Muscle of leg (tissue), 11 donors: ENCODE measurements around the gene KRAS. TPM values are rescaled to one million over a fixed set of nuclear protein-coding genes. Genes with fewer than 3 reads are reported as not detected.

Experiments used
- DNase-seq: peaks from one replicate; pipeline ENCODE4 v3.0.0; 2013
- H3K27ac ChIP-seq: one replicate; pipeline ENCODE4 v1.5.1; 2013; ENCODE audit warnings: mild to moderate bottlenecking, low read length, control low read depth
- H3K27me3 ChIP-seq: one replicate; pipeline ENCODE4 v1.6.1; 2013; ENCODE audit warnings: low read length; ENCODE audit not compliant: control insufficient read depth, insufficient read depth
- H3K36me3 ChIP-seq: one replicate; pipeline ENCODE4 v1.6.1; 2013; ENCODE audit warnings: low read length; ENCODE audit not compliant: control insufficient read depth, insufficient read depth
- H3K4me1 ChIP-seq: one replicate; pipeline ENCODE4 v1.6.1; 2013; ENCODE audit warnings: low read length; ENCODE audit not compliant: control insufficient read depth, insufficient read depth
- H3K4me3 ChIP-seq: one replicate; pipeline ENCODE4 v1.5.1; 2013; ENCODE audit warnings: low read length, control low read depth
- H3K9me3 ChIP-seq: replicated peaks from 2 replicates; pipeline ENCODE4 v1.6.1; 2013; ENCODE audit warnings: low read depth, low read length; ENCODE audit not compliant: control insufficient read depth
- WGBS: methylation state at CpG from one replicate; pipeline ENCODE4 v1.1.5; 2013; ENCODE audit warnings: missing lambda C conversion rate; ENCODE audit not compliant: insufficient coverage; 5-methylcytosine and 5-hydroxymethylcytosine counted together
- polyA plus RNA-seq, 8 donors: library from polyadenylated mRNA; unstranded; fragments of 120-200 nt; gene quantifications; one replicate each; pipeline versions ENCODE4 v1.2.1 to v1.2.3, GENCODE V29; 2013; ENCODE audit warnings: inconsistent platforms in 1 of 8, low replicate concordance in 1 of 8; ENCODE audit not compliant: insufficient read length in 8 of 8, insufficient read depth in 1 of 8
- total RNA-seq: library from RNA; stranded (reverse); fragments of 120-200 nt; gene quantifications from one replicate; pipeline ENCODE4 v1.2.4, GENCODE V29; 2013

KRAS gene
- total and polyA plus RNA-seq, 9 donors = 10.1 to 25.6 (median 17.9) TPM

- no peaks in the 10 kb centered on the region for H3K36me3 ChIP-seq
- no peak for DNase-seq
These were observed 29.4 kb upstream of the KRAS start for GRCh38 chr12:25280082-25280481.

GRCh38 chr12:25278269-25278668 is 27.5 kb upstream of the KRAS start:
- no peak for DNase-seq
- H3K27ac ChIP-seq = no peak overlapping the region
- WGBS = 100% methylated on average over 1 of the region's 6 CpGs
- no peaks in the 10 kb centered on the region for H3K27me3 ChIP-seq
- H3K4me1 ChIP-seq = no peaks in the 10 kb centered on the region
- H3K9me3 ChIP-seq = no peaks in the 10 kb centered on the region
- no peaks in the 10 kb centered on the region for H3K36me3 ChIP-seq
- H3K4me3 ChIP-seq = no peak overlapping the region

More at GRCh38 chr12:25280082-25280481, 29.4 kb upstream of the KRAS start:
- Histone ChIP-seq H3K4me1 (no peaks in the 10 kb centered on the region), H3K4me3 (no peak overlapping the region), H3K9me3 (no peaks in the 10 kb centered on the region), H3K27ac (no peak overlapping the region), H3K27me3 (no peaks in the 10 kb centered on the region)

GRCh38 chr12:25276199-25276937 is 25.6 kb upstream of the KRAS start:
- no peaks in the 10 kb centered on the region for H3K27me3 ChIP-seq
- no peaks in the 10 kb centered on the region for H3K4me1 ChIP-seq
- peak; percentile 18 for DNase-seq
- no peaks in the 10 kb centered on the region for H3K36me3 ChIP-seq
- no peak overlapping the region for H3K27ac ChIP-seq
- H3K4me3 ChIP-seq = no peak overlapping the region
- no peaks in the 10 kb centered on the region for H3K9me3 ChIP-seq
- WGBS = 100% methylated on average over 1 of the region's 4 CpGs

- WGBS = 83% methylated on average over 2 of the region's 4 CpGs
- Histone ChIP-seq H3K27ac (no peak overlapping the region), H3K4me3 (no peak overlapping the region), H3K27me3 (no peaks in the 10 kb centered on the region), H3K9me3 (no peaks in the 10 kb centered on the region), H3K4me1 (no peaks in the 10 kb centered on the region), H3K36me3 (no peaks in the 10 kb centered on the region)
- DNase-seq = no peak
These were observed 20.9 kb upstream of the KRAS start for GRCh38 chr12:25271486-25272098.

GRCh38 chr12:25269701-25270100 is 19.0 kb upstream of the KRAS start:
- no peaks in the 10 kb centered on the region for H3K9me3 ChIP-seq
- H3K27me3 ChIP-seq = no peaks in the 10 kb centered on the region
- WGBS = 85% methylated on average over 1 of the region's 2 CpGs
- no peaks in the 10 kb centered on the region for H3K36me3 ChIP-seq
- no peak overlapping the region for H3K27ac ChIP-seq
- H3K4me3 ChIP-seq = no peak overlapping the region
- no peaks in the 10 kb centered on the region for H3K4me1 ChIP-seq
- DNase-seq = no peak

- H3K27ac ChIP-seq = no peak overlapping the region
- no peaks in the 10 kb centered on the region for H3K36me3 ChIP-seq
- no peak overlapping the region for H3K4me3 ChIP-seq
- DNase-seq = peak; percentile 8
- no peaks in the 10 kb centered on the region for H3K4me1 ChIP-seq
- no peaks in the 10 kb centered on the region for H3K27me3 ChIP-seq
- H3K9me3 ChIP-seq = no peaks in the 10 kb centered on the region
These were observed 15.8 kb upstream of the KRAS start for GRCh38 chr12:25266497-25266896.

- H3K27ac ChIP-seq = no peak overlapping the region
- 75% methylated on average over 1 of the region's 1 CpG for WGBS
- H3K9me3 ChIP-seq = no peaks in the 10 kb centered on the region
- no peak for DNase-seq
- H3K4me3 ChIP-seq = no peak overlapping the region
- no peaks in the 10 kb centered on the region for H3K4me1 ChIP-seq
- H3K27me3 ChIP-seq = no peaks in the 10 kb centered on the region
- no peaks in the 10 kb centered on the region for H3K36me3 ChIP-seq
These were observed 14.1 kb upstream of the KRAS start for GRCh38 chr12:25264862-25265261.

GRCh38 chr12:25264114-25264513 is 13.4 kb upstream of the KRAS start:
- Histone ChIP-seq H3K36me3 (no peaks in the 10 kb centered on the region), H3K4me3 (no peak overlapping the region), H3K4me1 (no peaks in the 10 kb centered on the region), H3K27ac (no peak overlapping the region), H3K27me3 (no peaks in the 10 kb centered on the region), H3K9me3 (no peaks in the 10 kb centered on the region)
- DNase-seq = no peak
- no CpG with 5 or more reads among the region's 1 CpG for WGBS

- Histone ChIP-seq H3K4me1 (no peaks in the 10 kb centered on the region), H3K27ac (no peak overlapping the region), H3K27me3 (no peaks in the 10 kb centered on the region), H3K36me3 (no peaks in the 10 kb centered on the region), H3K4me3 (no peak overlapping the region), H3K9me3 (no peaks in the 10 kb centered on the region)
- WGBS = 80% methylated on average over 1 of the region's 4 CpGs
- DNase-seq = no peak
These were observed 12.9 kb upstream of the KRAS start for GRCh38 chr12:25263594-25263993.

- Histone ChIP-seq H3K4me3 (no peak overlapping the region), H3K27ac (no peak overlapping the region), H3K36me3 (no peaks in the 10 kb centered on the region), H3K9me3 (no peaks in the 10 kb centered on the region), H3K27me3 (no peaks in the 10 kb centered on the region), H3K4me1 (no peaks in the 10 kb centered on the region)
- WGBS = no CpG with 5 or more reads among the region's 1 CpG
- DNase-seq = no peak
These were observed 11.8 kb upstream of the KRAS start for GRCh38 chr12:25262389-25263074.
